Astrocyte (in vitro differentiated cells and primary cell): ENCODE results near the gene NEK6. TPM values are rescaled to one million over a fixed set of nuclear protein-coding genes. Genes with fewer than 3 reads are reported as not detected.
A peak's percentile ranks its signal among the peaks of the same experiment; 100 is the strongest.

Experiments
- DNase-seq: peaks from one replicate; pipeline ENCODE4 v3.0.0-alpha.2; 2010; ENCODE audit warnings: low read depth
- FAIRE-seq: peaks from 2 replicates; lab custom pipeline; 2011; peaks lifted over from hg19 to GRCh38; lab: Jason Lieb, UNC
- H2AFZ ChIP-seq: 2 replicates; pipeline ENCODE4 v1.6.0; 2012; ENCODE audit warnings: low read depth, low read length, inconsistent platforms
- H3K27ac ChIP-seq: 2 replicates; pipeline ENCODE4 v1.5.1; 2011; ENCODE audit warnings: low read depth, low read length, inconsistent platforms
- H3K27me3 ChIP-seq: 2 replicates; pipeline ENCODE4 v1.6.0; 2011; ENCODE audit warnings: low read length, inconsistent platforms; ENCODE audit not compliant: insufficient read depth
- H3K36me3 ChIP-seq: 2 replicates; pipeline ENCODE4 v1.5.1; 2011; ENCODE audit warnings: low read length, inconsistent platforms; ENCODE audit not compliant: insufficient read depth
- H3K4me1 ChIP-seq: 2 replicates; pipeline ENCODE4 v1.5.1; 2011; ENCODE audit warnings: low read length, inconsistent platforms; ENCODE audit not compliant: insufficient read depth
- H3K4me2 ChIP-seq: 2 replicates; pipeline ENCODE4 v1.6.0; 2012; ENCODE audit warnings: low read length, inconsistent platforms
- H3K4me3 ChIP-seq: 2 replicates; pipeline ENCODE4 v1.5.1; 2011; ENCODE audit warnings: low read depth, mild to moderate bottlenecking, low read length, inconsistent platforms; ENCODE audit not compliant: insufficient read depth
- H3K79me2 ChIP-seq: 2 replicates; pipeline ENCODE4 v1.6.0; 2012; ENCODE audit warnings: mild to moderate bottlenecking, low read length, inconsistent platforms; ENCODE audit not compliant: insufficient read depth
- H3K9ac ChIP-seq: 2 replicates; pipeline ENCODE4 v1.6.0; 2012; ENCODE audit warnings: mild to moderate bottlenecking, low read length, inconsistent platforms
- H3K9me3 ChIP-seq: 2 replicates; pipeline ENCODE4 v1.5.1; 2012; ENCODE audit warnings: low read depth, mild to moderate bottlenecking, low read length, inconsistent platforms; ENCODE audit not compliant: insufficient read depth
- H4K20me1 ChIP-seq: 2 replicates; pipeline ENCODE4 v1.6.0; 2012; ENCODE audit warnings: low read length, inconsistent platforms; ENCODE audit not compliant: insufficient read depth
- H3K27ac Mint-ChIP-seq: one replicate; pipeline ENCODE4 v1.8.0; 2021; ENCODE audit warnings: mild to moderate bottlenecking, mixed read lengths; ENCODE audit not compliant: unreplicated experiment
- H3K27me3 Mint-ChIP-seq: one replicate; pipeline ENCODE4 v1.8.0; 2021; ENCODE audit warnings: low read depth, mixed read lengths; ENCODE audit not compliant: unreplicated experiment
- H3K36me3 Mint-ChIP-seq: one replicate; pipeline ENCODE4 v1.8.0; 2021; ENCODE audit warnings: low read depth, mixed read lengths; ENCODE audit not compliant: unreplicated experiment
- H3K4me1 Mint-ChIP-seq: one replicate; pipeline ENCODE4 v1.8.0; 2021; ENCODE audit warnings: low read depth, mixed read lengths; ENCODE audit not compliant: unreplicated experiment
- H3K4me3 Mint-ChIP-seq: one replicate; pipeline ENCODE4 v1.8.0; 2021; ENCODE audit warnings: mild to moderate bottlenecking, moderate library complexity, mixed read lengths; ENCODE audit not compliant: unreplicated experiment
- H3K9me3 Mint-ChIP-seq: one replicate; pipeline ENCODE4 v1.8.0; 2021; ENCODE audit warnings: mild to moderate bottlenecking, mixed read lengths; ENCODE audit not compliant: unreplicated experiment
- EZH2 ChIP-seq: IDR thresholded peaks from 2 replicates; pipeline ENCODE4 v1.6.1; 2012; ENCODE audit warnings: mild to moderate bottlenecking, low read length, inconsistent platforms; ENCODE audit not compliant: insufficient read depth
- total RNA-seq: library from RNA; stranded (reverse); gene quantifications from 2 replicates; pipeline ENCODE4 v1.2.1, GENCODE V29; 2021
- TF ChIP-seq, protein P1 (sequence below): IDR thresholded peaks from 2 replicates; pipeline ENCODE4 v1.5.1; 2011; ENCODE audit warnings: low read depth, mild to moderate bottlenecking, inconsistent platforms, low read length, moderate library complexity; ENCODE audit not compliant: insufficient read depth

Gene NEK6
- total RNA-seq, 1 donor from 2014 or later: 76.8 TPM

- Mint-ChIP-seq H3K36me3 (peaks cover 17% of the 10 kb centered on the region), H3K4me3 (no peak overlapping the region), H3K27me3 (no peaks in the 10 kb centered on the region), H3K27ac (no peak overlapping the region), H3K9me3 (no peaks in the 10 kb centered on the region), H3K4me1 (peaks cover 23% of the 10 kb centered on the region)
- DNase-seq (no peak), FAIRE-seq (no peak)
- peak overlapping the region; percentile 17 for H3K4me2 ChIP-seq
- no peak for TF ChIP-seq EZH2
- TF ChIP-seq, protein P1, sequence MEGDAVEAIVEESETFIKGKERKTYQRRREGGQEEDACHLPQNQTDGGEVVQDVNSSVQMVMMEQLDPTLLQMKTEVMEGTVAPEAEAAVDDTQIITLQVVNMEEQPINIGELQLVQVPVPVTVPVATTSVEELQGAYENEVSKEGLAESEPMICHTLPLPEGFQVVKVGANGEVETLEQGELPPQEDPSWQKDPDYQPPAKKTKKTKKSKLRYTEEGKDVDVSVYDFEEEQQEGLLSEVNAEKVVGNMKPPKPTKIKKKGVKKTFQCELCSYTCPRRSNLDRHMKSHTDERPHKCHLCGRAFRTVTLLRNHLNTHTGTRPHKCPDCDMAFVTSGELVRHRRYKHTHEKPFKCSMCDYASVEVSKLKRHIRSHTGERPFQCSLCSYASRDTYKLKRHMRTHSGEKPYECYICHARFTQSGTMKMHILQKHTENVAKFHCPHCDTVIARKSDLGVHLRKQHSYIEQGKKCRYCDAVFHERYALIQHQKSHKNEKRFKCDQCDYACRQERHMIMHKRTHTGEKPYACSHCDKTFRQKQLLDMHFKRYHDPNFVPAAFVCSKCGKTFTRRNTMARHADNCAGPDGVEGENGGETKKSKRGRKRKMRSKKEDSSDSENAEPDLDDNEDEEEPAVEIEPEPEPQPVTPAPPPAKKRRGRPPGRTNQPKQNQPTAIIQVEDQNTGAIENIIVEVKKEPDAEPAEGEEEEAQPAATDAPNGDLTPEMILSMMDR: no peak
- peaks cover 4% of the 10 kb centered on the region for H3K36me3 ChIP-seq
- H3K27ac ChIP-seq: no peak overlapping the region
- no peak overlapping the region for H2AFZ ChIP-seq
- no peaks in the 10 kb centered on the region for H3K9me3 ChIP-seq
- peaks cover 41% of the 10 kb centered on the region for H3K4me1 ChIP-seq
- peaks cover 98% of the 10 kb centered on the region for H4K20me1 ChIP-seq
- peaks cover 100% of the 10 kb centered on the region for H3K79me2 ChIP-seq
- no peaks in the 10 kb centered on the region for H3K27me3 ChIP-seq
- peak overlapping the region; percentile 33 for H3K9ac ChIP-seq
- no peak overlapping the region for H3K4me3 ChIP-seq
Measured at GRCh38 chr9:124272979-124273378, 15.2 kb downstream of the NEK6 start.

DNA sequence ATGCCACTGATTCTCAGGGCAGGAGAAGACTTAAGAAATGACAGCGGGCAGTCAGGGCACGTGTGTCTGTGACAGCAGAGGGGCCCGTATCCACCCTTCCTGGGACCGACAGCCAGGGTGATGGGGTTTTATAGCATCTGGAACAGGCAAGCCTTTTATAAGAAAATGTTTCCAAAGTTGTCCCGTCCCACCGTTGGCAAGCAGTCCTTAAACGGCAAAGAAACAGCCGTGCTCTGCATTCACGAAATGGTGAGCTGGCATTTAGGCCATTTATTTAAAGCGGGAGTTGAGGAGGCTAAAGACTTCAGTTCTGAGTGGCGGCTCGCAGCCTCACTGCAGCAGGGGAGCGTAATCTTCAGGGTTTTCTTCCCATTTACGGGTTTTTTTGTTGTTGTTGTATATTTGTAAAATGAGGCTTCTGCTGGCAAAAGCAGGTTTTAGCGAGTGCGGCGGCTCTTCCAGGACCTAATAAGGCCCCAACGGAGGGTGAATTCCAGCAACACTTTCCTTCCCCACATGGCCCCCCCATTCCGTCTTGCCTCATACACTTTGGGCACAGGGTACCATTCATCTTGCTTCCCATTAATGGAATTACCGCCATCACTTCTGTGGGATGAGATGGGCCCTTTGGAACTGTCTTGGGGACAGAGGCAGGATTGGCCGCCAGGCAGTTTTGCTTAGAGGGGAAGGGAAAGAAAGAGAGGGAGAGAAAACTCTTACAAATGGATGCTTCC lies 15.8 kb downstream of the NEK6 start:
- Histone ChIP-seq H3K27ac (no peak overlapping the region), H3K9ac (peak overlapping the region; percentile 33), H3K79me2 (peaks cover 100% of the 10 kb centered on the region), H3K4me2 (peak overlapping the region; percentile 17), H2AFZ (no peak overlapping the region), H3K4me1 (peaks cover 35% of the 10 kb centered on the region), H3K4me3 (no peak overlapping the region), H4K20me1 (peaks cover 98% of the 10 kb centered on the region), H3K9me3 (no peaks in the 10 kb centered on the region), H3K27me3 (no peaks in the 10 kb centered on the region), H3K36me3 (no peaks in the 10 kb centered on the region)
- Mint-ChIP-seq H3K4me3 (no peak overlapping the region), H3K9me3 (no peaks in the 10 kb centered on the region), H3K27ac (no peak overlapping the region), H3K36me3 (peaks cover 16% of the 10 kb centered on the region), H3K4me1 (peaks cover 19% of the 10 kb centered on the region), H3K27me3 (no peaks in the 10 kb centered on the region)
- TF ChIP-seq, protein P1: no peak
- no peak for TF ChIP-seq EZH2
- DNase-seq: no peak
- FAIRE-seq: no peak

GRCh38 chr9:124274226-124274625 lies 16.5 kb downstream of the NEK6 start:
- H3K9me3 Mint-ChIP-seq: no peaks in the 10 kb centered on the region
- TF ChIP-seq, protein P1: no peak
- no peak for TF ChIP-seq EZH2

More at GRCh38 chr9:124274226-124274625, 16.5 kb downstream of the NEK6 start:
- H3K36me3 Mint-ChIP-seq: peaks cover 14% of the 10 kb centered on the region
- no peak overlapping the region for H3K9ac ChIP-seq
- H3K4me1 ChIP-seq: peaks cover 36% of the 10 kb centered on the region
- no peaks in the 10 kb centered on the region for H3K27me3 Mint-ChIP-seq
- no peaks in the 10 kb centered on the region for H3K27me3 ChIP-seq
- no peaks in the 10 kb centered on the region for H3K9me3 ChIP-seq
- FAIRE-seq (no peak), DNase-seq (no peak)
- H3K79me2 ChIP-seq: peaks cover 100% of the 10 kb centered on the region
- H3K4me3 ChIP-seq: no peak overlapping the region
- H2AFZ ChIP-seq: no peak overlapping the region
- no peak overlapping the region for H3K4me2 ChIP-seq
- no peak overlapping the region for H3K27ac Mint-ChIP-seq
- peaks cover 97% of the 10 kb centered on the region for H4K20me1 ChIP-seq
- peaks cover 21% of the 10 kb centered on the region for H3K4me1 Mint-ChIP-seq
- H3K4me3 Mint-ChIP-seq: no peak overlapping the region
- H3K36me3 ChIP-seq: no peaks in the 10 kb centered on the region
- H3K27ac ChIP-seq: no peak overlapping the region
